ENCODE measurements around the gene DNAJC30.

The DNAJC30 gene

DNA sequence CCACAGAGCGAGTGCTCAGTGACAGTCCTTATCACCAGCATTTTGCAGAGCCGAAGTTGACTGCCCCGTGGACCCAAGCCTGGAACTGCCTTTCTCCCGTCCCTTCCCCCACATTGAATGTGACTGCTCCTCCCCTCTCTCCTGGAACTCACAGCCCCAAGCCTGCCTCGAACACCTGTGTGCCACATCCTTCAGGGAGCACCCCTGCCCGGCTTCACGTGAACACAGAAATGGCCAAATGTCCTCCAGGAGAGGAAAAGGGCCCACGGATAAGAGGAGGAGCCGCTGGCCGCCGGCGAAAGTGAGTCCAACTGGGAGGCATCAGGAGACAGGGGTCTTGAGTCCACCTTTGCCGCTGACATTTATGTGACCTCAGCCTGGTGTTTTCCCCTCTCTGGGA, 20.0 kb upstream of the DNAJC30 start:
- H3K4me3 ChIP-seq (ENCODE audit: low read length): no peak overlapping the region
- no peak for TF ChIP-seq ZNF274 (IDR thresholded peaks at IDR 0.05; ENCODE audit: low read depth, low read length)

- TF ChIP-seq ZNF274 (IDR thresholded peaks at IDR 0.05; ENCODE audit: low read depth, low read length): no peak
- no peak overlapping the region for H3K4me3 ChIP-seq (ENCODE audit: low read length)
These were observed 19.4 kb upstream of the DNAJC30 start for GRCh38 chr7:73702665-73703064.

GRCh38 chr7:73702226-73702625, 19.0 kb upstream of the DNAJC30 start:
- H3K4me3 ChIP-seq (ENCODE audit: low read length): no peak overlapping the region
- no peak for TF ChIP-seq ZNF274 (IDR thresholded peaks at IDR 0.05; ENCODE audit: low read depth, low read length)

DNA sequence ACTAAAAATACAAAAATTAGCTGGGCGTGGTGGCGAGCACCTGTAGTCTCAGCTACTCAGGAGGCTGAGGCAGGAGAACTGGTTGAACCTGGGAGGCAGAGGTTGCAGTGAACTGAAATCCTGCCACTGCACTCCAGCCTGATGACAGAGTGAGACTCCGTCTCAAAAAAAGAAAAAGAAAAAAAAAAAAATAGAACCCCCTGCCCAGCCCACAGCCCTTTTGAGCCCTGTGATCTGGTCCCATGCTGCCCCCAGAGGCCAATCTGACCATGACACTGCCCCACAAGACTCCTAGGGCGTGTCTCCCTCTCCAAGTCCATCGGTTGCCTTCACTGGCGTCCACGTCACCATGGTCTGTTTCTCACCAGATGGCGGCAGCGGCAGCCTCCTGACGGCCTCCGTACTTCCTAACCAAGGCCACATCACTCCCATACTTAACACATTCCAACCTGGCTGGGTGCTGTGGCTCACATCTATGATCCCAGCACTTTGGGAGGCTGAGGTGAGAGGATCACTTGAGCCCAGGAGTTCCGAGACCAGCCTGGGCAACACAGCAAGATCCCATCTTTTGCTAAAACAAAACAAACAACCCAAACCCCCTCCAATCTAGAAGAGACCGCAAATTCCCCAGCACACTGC, 18.2 kb upstream of the DNAJC30 start:
- TF ChIP-seq ZNF274 (IDR thresholded peaks at IDR 0.05; ENCODE audit: low read depth, low read length): no peak
- no peak overlapping the region for H3K4me3 ChIP-seq (ENCODE audit: low read length)

DNA sequence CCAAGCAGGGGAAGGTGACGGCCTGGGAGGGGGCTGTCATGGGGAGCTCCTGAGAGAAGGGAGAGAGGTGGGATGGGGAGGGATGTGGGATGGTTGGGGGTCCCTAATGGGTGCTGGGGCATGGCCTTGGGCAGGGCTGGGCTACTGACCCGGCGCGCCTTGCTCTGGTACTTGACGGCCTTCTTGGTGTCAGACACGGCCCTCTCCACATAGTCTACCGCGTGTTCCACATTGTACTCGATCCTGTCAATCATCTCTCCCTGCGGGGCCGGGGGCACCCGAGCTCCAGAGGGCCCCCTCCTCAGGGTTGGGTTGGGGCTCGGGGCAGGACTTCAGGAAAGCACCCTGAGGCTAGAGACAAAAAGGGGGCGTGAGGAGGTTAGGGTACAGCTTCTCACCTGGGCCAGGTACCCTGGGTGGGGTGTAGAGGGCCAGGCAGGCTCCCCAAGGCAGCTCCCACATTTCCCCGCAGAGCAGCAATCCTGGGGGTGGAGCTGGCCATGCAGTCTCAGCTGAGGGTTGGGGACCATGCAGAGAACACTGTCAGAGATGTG, 17.4 kb upstream of the DNAJC30 start:
- TF ChIP-seq ZNF274 (IDR thresholded peaks at IDR 0.05; ENCODE audit: low read depth, low read length): no peak

GRCh38 chr7:73700069-73700423, 16.8 kb upstream of the DNAJC30 start:
- H3K4me3 ChIP-seq (ENCODE audit: low read length): no peak overlapping the region
- no peak for TF ChIP-seq ZNF274 (IDR thresholded peaks at IDR 0.05; ENCODE audit: low read depth, low read length)

More for the DNA sequence above, 17.4 kb upstream of the DNAJC30 start:
- H3K4me3 ChIP-seq (ENCODE audit: low read length): no peak overlapping the region

- no peak overlapping the region for H3K4me3 ChIP-seq (ENCODE audit: low read length)
- TF ChIP-seq ZNF274 (IDR thresholded peaks at IDR 0.05; ENCODE audit: low read depth, low read length): no peak
These were observed 16.3 kb upstream of the DNAJC30 start for GRCh38 chr7:73699370-73700068.

GRCh38 chr7:73698410-73698809, 15.2 kb upstream of the DNAJC30 start:
- no peak for TF ChIP-seq ZNF274 (IDR thresholded peaks at IDR 0.05; ENCODE audit: low read depth, low read length)
- no peak overlapping the region for H3K4me3 ChIP-seq (ENCODE audit: low read length)

GRCh38 chr7:73696372-73696771, 13.1 kb upstream of the DNAJC30 start:
- H3K4me3 ChIP-seq (ENCODE audit: low read length): no peak overlapping the region
- TF ChIP-seq ZNF274 (IDR thresholded peaks at IDR 0.05; ENCODE audit: low read depth, low read length): no peak

- TF ChIP-seq ZNF274 (IDR thresholded peaks at IDR 0.05; ENCODE audit: low read depth, low read length): no peak
- H3K4me3 ChIP-seq (ENCODE audit: low read length): no peak overlapping the region
These were observed 7.4 kb upstream of the DNAJC30 start for GRCh38 chr7:73690646-73691045.

DNA sequence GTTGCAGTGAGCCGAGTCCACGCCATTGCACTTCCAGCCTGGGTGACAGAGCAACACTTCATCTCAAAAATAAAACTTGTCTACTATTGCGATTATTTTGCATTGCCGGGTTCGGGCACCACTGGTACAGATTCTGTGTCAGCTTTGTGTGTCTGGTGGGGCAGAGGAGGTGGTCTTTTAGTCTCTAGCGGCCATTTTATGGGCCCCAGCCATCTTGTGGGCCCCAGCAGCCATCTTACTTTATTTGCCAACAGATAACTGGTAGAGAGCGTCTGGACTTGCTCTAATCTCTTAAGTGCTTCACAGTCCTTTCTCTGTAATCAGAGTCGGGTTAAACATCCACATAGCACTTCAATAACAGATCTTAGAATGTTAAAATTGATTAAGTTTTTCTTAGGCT, 5.0 kb upstream of the DNAJC30 start:
- no peak overlapping the region for H3K4me3 ChIP-seq (ENCODE audit: low read length)
- no peak for TF ChIP-seq ZNF274 (IDR thresholded peaks at IDR 0.05; ENCODE audit: low read depth, low read length)

DNA sequence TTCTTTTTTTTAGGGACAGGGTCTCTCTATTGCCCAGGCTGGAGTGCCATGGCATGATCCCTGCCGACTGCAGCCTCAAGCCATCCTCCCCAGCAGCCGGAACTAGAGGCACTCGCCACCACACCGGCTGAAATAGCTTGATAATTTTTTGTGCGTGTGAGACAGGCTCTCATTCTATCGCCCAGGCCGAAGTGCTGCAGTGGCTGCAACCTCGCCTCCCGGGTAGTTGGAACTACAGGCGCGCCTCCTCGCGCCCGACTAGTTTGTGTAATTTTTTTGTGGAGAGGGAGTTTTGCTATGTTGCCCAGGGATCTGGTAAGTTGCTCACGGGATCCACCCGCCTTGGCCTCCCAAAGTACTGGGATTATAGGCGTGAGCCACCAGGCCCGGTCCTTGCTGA, 2.1 kb upstream of the DNAJC30 start:
- no peak for TF ChIP-seq ZNF274 (IDR thresholded peaks at IDR 0.05; ENCODE audit: low read depth, low read length)
- H3K4me3 ChIP-seq (ENCODE audit: low read length): no peak overlapping the region

DNA sequence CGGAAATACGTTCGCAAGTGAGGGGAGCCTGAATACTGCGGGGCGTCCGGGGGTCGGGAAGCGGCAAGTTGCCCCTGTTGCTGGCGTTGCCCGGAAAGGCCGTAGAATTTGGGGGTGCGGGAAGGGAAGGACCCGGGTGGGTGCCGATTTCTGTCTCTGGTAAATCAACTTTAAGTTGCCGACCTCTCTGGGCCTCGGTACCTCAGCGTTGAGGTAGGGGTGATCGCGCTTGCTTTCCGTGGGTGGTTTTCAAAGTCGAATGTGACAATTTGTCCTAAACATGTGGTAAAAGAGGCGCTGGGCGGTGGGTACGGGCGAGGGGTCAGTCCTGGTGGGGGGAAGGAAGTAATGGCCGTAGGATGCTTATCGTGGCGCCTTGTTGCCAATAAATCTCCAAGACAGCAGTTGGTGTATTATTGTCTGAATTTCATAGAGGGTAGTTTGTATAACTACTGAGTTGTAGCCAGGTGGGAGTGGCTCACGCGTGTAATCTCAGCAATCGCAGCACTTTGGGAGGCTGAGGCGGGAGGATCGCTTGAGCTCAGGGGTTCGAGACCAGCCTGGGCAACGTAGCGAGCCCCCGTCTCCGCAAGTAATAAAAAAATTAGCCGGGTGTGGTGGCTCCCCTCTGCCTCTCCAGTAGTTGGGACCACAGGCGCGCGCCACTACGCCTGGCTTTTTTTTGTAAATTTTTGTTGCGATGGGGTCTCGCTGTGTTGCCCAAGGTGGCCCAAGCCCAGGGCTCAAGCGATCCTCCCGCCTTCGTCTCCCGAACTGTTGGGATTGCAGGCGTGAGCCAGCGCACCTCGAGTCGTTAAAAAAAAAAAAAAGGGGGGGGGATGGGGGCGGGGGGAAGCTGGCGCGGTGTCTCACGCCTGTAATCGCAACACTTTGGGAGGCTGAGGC, 788 bp upstream of the DNAJC30 start:
- H3K4me3 ChIP-seq (ENCODE audit: low read length): peak overlapping the region; percentile 97
- TF ChIP-seq ZNF274 (IDR thresholded peaks at IDR 0.05; ENCODE audit: low read depth, low read length): no peak

DNA sequence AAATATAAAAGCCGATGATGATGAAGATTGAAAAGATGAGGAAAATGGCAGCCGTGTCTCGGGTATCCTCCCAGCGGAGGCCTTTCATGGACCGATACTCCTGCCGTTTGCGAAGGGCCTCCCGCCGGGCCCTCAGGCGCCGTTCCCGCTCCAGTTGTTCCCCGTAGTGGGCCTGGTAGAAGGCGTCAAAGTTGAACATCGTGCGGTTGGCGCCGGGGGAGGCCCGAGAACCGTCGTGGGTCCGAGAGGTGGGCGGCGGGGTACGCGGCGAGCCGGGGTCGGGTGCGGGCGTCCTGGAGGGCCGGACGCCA, 553 bp downstream of the DNAJC30 start:
- peak overlapping the region; percentile 77 for H3K4me3 ChIP-seq (ENCODE audit: low read length)
- TF ChIP-seq ZNF274 (IDR thresholded peaks at IDR 0.05; ENCODE audit: low read depth, low read length): no peak

- TF ChIP-seq ZNF274 (IDR thresholded peaks at IDR 0.05; ENCODE audit: low read depth, low read length): no peak
- H3K4me3 ChIP-seq (ENCODE audit: low read length): no peak overlapping the region
These were observed 2.2 kb downstream of the DNAJC30 start for GRCh38 chr7:73681031-73681430.
